Measurements from ENCODE around the gene ABTB2.

The ABTB2 gene

GRCh38 chr11:34148504-34149165, 209.2 kb downstream of the ABTB2 start:
- TF ChIP-seq POLR2AphosphoS5 (IDR thresholded peaks at IDR 0.05; ENCODE audit: low read depth, low read length), result no peak
- no peak for TF ChIP-seq REST (IDR thresholded peaks at IDR 0.05; ENCODE audit: insufficient read depth in 1 of 2, low read depth in 2 of 2, low read length in 2 of 2)
- no peak for TF ChIP-seq FOXP2 (optimal IDR thresholded peaks at IDR 0.05; ENCODE audit: borderline replicate concordance, extremely low read depth, extremely low read length, insufficient read depth)
- TF ChIP-seq SIN3A (IDR thresholded peaks at IDR 0.05; ENCODE audit: borderline replicate concordance, insufficient read depth, low read length), result no peak
- TF ChIP-seq TAF1 (IDR thresholded peaks at IDR 0.05; ENCODE audit: borderline replicate concordance, insufficient read depth, low read length), result no peak

- TF ChIP-seq SIN3A (IDR thresholded peaks at IDR 0.05; ENCODE audit: borderline replicate concordance, insufficient read depth, low read length) (no peak), FOXP2 (optimal IDR thresholded peaks at IDR 0.05; ENCODE audit: borderline replicate concordance, extremely low read depth, extremely low read length, insufficient read depth) (no peak), REST (IDR thresholded peaks at IDR 0.05; ENCODE audit: insufficient read depth in 1 of 2, low read depth in 2 of 2, low read length in 2 of 2) (no peak)
Observed at GRCh38 chr11:34147581-34147980, 210.2 kb downstream of the ABTB2 start.

DNA sequence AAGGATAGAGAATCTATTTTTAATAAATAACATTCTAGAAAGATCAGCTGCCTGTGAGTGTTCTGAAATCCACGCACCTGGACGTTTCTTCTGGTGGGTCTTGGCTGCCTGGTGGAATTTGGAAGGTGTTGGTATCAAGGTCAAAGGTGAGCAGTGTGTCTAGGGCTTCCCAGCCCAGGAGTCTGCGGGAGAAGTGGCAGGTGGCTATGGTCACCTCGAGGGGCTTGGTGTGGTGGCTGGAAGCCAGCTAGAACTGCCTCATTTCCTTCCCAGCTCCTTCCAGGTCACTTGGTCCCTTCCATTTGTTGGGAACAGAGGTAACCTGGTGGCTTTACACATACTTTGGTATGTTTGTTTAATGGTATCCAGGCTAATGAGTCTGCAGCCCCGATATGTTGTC, 210.9 kb downstream of the ABTB2 start:
- no peak for TF ChIP-seq FOXP2 (optimal IDR thresholded peaks at IDR 0.05; ENCODE audit: borderline replicate concordance, extremely low read depth, extremely low read length, insufficient read depth)
- no peak for TF ChIP-seq POLR2AphosphoS5 (IDR thresholded peaks at IDR 0.05; ENCODE audit: low read depth, low read length)
- TF ChIP-seq TAF1 (IDR thresholded peaks at IDR 0.05; ENCODE audit: borderline replicate concordance, insufficient read depth, low read length), result no peak
- no peak for TF ChIP-seq REST (IDR thresholded peaks at IDR 0.05; ENCODE audit: insufficient read depth in 1 of 2, low read depth in 2 of 2, low read length in 2 of 2)

DNA sequence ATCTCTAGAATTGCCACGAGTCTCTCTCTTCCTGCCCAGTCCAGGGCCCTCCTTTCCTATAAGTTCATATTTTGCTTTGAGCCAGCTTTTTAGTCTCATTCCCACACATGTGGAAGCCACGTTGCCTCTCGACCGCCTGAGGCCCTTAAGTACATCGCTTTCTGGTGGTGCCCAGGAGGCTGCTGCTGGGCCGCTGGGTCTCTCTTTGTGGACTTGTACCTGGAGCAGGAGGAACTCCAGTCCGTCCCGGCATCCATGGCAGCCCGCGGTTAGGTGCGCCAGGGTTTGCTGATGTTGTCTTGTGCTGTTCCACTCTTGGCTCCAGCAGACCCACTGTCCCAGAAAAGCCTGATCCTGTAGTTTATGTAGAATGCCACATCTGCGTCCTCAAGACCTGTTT, 211.4 kb downstream of the ABTB2 start:
- TF ChIP-seq TAF1 (IDR thresholded peaks at IDR 0.05; ENCODE audit: borderline replicate concordance, insufficient read depth, low read length) (no peak), FOXP2 (optimal IDR thresholded peaks at IDR 0.05; ENCODE audit: borderline replicate concordance, extremely low read depth, extremely low read length, insufficient read depth) (no peak), SIN3A (IDR thresholded peaks at IDR 0.05; ENCODE audit: borderline replicate concordance, insufficient read depth, low read length) (no peak), REST (IDR thresholded peaks at IDR 0.05; ENCODE audit: insufficient read depth in 1 of 2, low read depth in 2 of 2, low read length in 2 of 2) (no peak), POLR2AphosphoS5 (IDR thresholded peaks at IDR 0.05; ENCODE audit: low read depth, low read length) (no peak)

Measured in PFSK-1 (cell line).